ENCODE data around the gene PROM1. TPM values are rescaled to one million over a fixed set of nuclear protein-coding genes. Genes with fewer than 3 reads are reported as not detected.
A peak's percentile ranks its signal among the peaks of the same experiment; 100 is the strongest.

Gene PROM1
- total RNA-seq, 1 experiment from 2014 or later, result 17.7 TPM

- TF ChIP-seq RAD21 (IDR thresholded peaks at IDR 0.05; ENCODE audit: low read depth), result peak; percentile 85
- peak; percentile 65 to 95 (median 76) for TF ChIP-seq CTCF (IDR thresholded peaks at IDR 0.05 in 2 of 3, conservative IDR thresholded peaks at IDR 0.05 in 1 of 3; ENCODE audit: borderline replicate concordance in 1 of 3, insufficient read depth in 1 of 3, low read depth in 2 of 3, low read length in 2 of 3)
- no peak for TF ChIP-seq SP1 (IDR thresholded peaks at IDR 0.05; ENCODE audit: low read depth)
- ATAC-seq, result peak; percentile 42; the same call in 1 of the 2 replicates
- Histone ChIP-seq H3K27me3 (ENCODE audit: insufficient read depth, low read length) (no peaks in the 10 kb centered on the region), H3K9me3 (ENCODE audit: control insufficient read depth in 1 of 2, insufficient read depth in 1 of 2, low read depth in 1 of 2, low read length in 2 of 2) (no peaks in the 10 kb centered on the region), H3K9me2 (ENCODE audit: insufficient read depth) (no peaks in the 10 kb centered on the region), H3K4me3 (replicated peaks in 1 of 2; ENCODE audit: low read depth in 1 of 2, low read length in 2 of 2) (no peak overlapping the region), H3K36me3 (ENCODE audit: control insufficient read depth in 1 of 2, insufficient read depth in 2 of 2, low read length in 2 of 2) (no peaks in the 10 kb centered on the region), H2AFZ (ENCODE audit: low read depth, low read length, poor library complexity, severe bottlenecking) (no peak overlapping the region), H3K79me2 (ENCODE audit: insufficient read depth, low read length) (no peaks in the 10 kb centered on the region), H3K4me1 (ENCODE audit: control insufficient read depth in 1 of 2, insufficient read depth in 2 of 2, low read length in 2 of 2) (no peaks in the 10 kb centered on the region), H3K27ac (ENCODE audit: low read depth, low read length) (no peak overlapping the region), H3K9ac (ENCODE audit: low read length) (no peak overlapping the region), H4K20me1 (ENCODE audit: insufficient read depth) (no peaks in the 10 kb centered on the region), H3K4me2 (ENCODE audit: low read length) (no peak overlapping the region)
- intact Hi-C loops (cut with micrococcal nuclease), result loop anchor here (1.0 to 10.0 kb wide), 4 partner anchors 173 to 1419 kb away; no protein-coding TSS in a partner anchor
- BruUV-seq (replicated peaks), result no TSS peak
- CTCF ChIA-PET, result interaction anchor here (0.6 to 2.2 kb wide), 5 partner anchors 173 to 1437 kb away, joined by 3 to 12 read pairs (median 3); no protein-coding TSS in a partner anchor
- DNase-seq (ENCODE audit: low read depth, low spot score), result peak; percentile 48
- POLR2A ChIA-PET, result no interaction called here
- RAD21 ChIA-PET (ENCODE audit: low non-redundant PET in 1 of 2, low total read pairs in 2 of 2, uncharacterized antibody in 2 of 2, unreplicated experiment in 2 of 2), result interaction anchor here in 1 of 2 experiments (0.6 kb wide), 1 partner anchor 572 kb away, joined by 6 read pairs; no protein-coding TSS in a partner anchor
These were observed 57.6 kb downstream of the PROM1 start for GRCh38 chr4:16026160-16026761.

GRCh38 chr4:16025268-16025667, 58.6 kb downstream of the PROM1 start:
- H3K4me3 ChIP-seq (replicated peaks in 1 of 2; ENCODE audit: low read depth in 1 of 2, low read length in 2 of 2), result no peak overlapping the region
- H2AFZ ChIP-seq (ENCODE audit: low read depth, low read length, poor library complexity, severe bottlenecking), result no peak overlapping the region
- ChIA-PET POLR2A (no interaction called here), CTCF (interaction anchor here (0.6 to 2.2 kb wide), 4 partner anchors 181 to 1438 kb away, joined by 3 to 12 read pairs (median 4); no protein-coding TSS in a partner anchor), RAD21 (ENCODE audit: low non-redundant PET in 1 of 2, low total read pairs in 2 of 2, uncharacterized antibody in 2 of 2, unreplicated experiment in 2 of 2) (interaction anchor here in 1 of 2 experiments (0.6 kb wide), 1 partner anchor 573 kb away, joined by 6 read pairs; no protein-coding TSS in a partner anchor)
- H3K9ac ChIP-seq (ENCODE audit: low read length), result no peak overlapping the region
- H3K27me3 ChIP-seq (ENCODE audit: insufficient read depth, low read length), result no peaks in the 10 kb centered on the region
- no peaks in the 10 kb centered on the region for H3K79me2 ChIP-seq (ENCODE audit: insufficient read depth, low read length)
- intact Hi-C loops (cut with micrococcal nuclease), result loop anchor here (10.0 kb wide), 2 partner anchors 420 to 1420 kb away; no protein-coding TSS in a partner anchor
- H4K20me1 ChIP-seq (ENCODE audit: insufficient read depth), result no peaks in the 10 kb centered on the region
- no peak for ATAC-seq
- no peaks in the 10 kb centered on the region for H3K36me3 ChIP-seq (ENCODE audit: control insufficient read depth in 1 of 2, insufficient read depth in 2 of 2, low read length in 2 of 2)
- H3K4me2 ChIP-seq (ENCODE audit: low read length), result no peak overlapping the region
- no peaks in the 10 kb centered on the region for H3K9me2 ChIP-seq (ENCODE audit: insufficient read depth)
- H3K4me1 ChIP-seq (ENCODE audit: control insufficient read depth in 1 of 2, insufficient read depth in 2 of 2, low read length in 2 of 2), result no peaks in the 10 kb centered on the region
- no peaks in the 10 kb centered on the region for H3K9me3 ChIP-seq (ENCODE audit: control insufficient read depth in 1 of 2, insufficient read depth in 1 of 2, low read depth in 1 of 2, low read length in 2 of 2)
- no peak for DNase-seq (ENCODE audit: low read depth, low spot score)
- no peak overlapping the region for H3K27ac ChIP-seq (ENCODE audit: low read depth, low read length)
- BruUV-seq (replicated peaks), result no TSS peak
- TF ChIP-seq CTCF (IDR thresholded peaks at IDR 0.05 in 2 of 3, conservative IDR thresholded peaks at IDR 0.05 in 1 of 3; ENCODE audit: borderline replicate concordance in 1 of 3, insufficient read depth in 1 of 3, low read depth in 2 of 3, low read length in 2 of 3) (no peak), SIN3A (IDR thresholded peaks at IDR 0.05; ENCODE audit: low read depth) (no peak), ZBTB33 (IDR thresholded peaks at IDR 0.05; ENCODE audit: extremely low read depth, insufficient replicate concordance, low read length) (no peak), EGR1 (IDR thresholded peaks at IDR 0.05; ENCODE audit: low read depth) (no peak), EZH2 (IDR thresholded peaks at IDR 0.05) (no peak), MAX (IDR thresholded peaks at IDR 0.05) (no peak), POLR2AphosphoS5 (IDR thresholded peaks at IDR 0.05; ENCODE audit: low read depth, low read length) (no peak), ATF3 (IDR thresholded peaks at IDR 0.05) (no peak), EZH2phosphoT487 (IDR thresholded peaks at IDR 0.05; ENCODE audit: borderline replicate concordance) (no peak)

All from HCT116 (cell line).